Measurements from ENCODE around the gene KNG1. TPM values are rescaled to one million over a fixed set of nuclear protein-coding genes. Genes with fewer than 3 reads are reported as not detected.
A peak's percentile ranks its signal among the peaks of the same experiment; 100 is the strongest.
"Not testable (repeated sequence)": the region's sequence is repeated elsewhere in the genome, so short reads cannot be mapped to it uniquely, and the experiment has no call there.

KNG1 gene
- total RNA-seq, 1 donor from 2014 or later: not detected

DNA sequence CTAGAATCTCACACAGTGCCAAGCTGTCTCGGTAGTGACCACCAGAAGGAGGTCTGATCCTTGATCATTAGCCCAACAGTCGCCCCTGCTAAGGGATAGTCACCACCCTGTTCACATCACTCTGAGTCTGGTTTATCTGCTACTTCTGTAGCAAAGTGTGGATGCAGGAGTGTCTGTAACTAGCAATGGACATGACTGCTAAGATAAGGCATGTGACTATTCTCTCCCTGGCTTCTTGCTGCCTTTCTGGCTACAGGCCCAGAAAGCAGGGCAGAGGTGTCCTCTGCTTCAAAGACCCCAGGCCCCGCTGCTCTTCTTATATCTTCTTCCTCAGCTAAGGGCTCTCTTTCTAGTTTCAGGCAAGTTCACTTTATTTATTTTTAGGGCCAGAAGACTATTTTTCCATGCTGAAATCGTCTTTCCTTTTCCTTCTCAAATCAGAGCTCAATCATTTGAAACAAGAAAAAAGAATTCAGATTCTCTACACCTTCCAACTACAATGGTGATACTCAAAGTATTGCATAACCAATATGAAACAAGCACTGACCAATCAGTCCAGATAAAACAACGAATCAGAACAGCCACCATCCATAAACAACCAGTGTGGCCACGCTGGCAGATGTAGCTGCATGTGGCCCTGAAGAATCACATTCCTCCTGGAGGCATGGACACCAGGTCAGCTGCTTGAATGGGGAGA lies 8.0 kb upstream of the KNG1 start:
- DNase-seq (ENCODE audit: low read depth in 2 of 2): no peak

- not testable (repeated sequence) for DNase-seq (ENCODE audit: low read depth in 2 of 2)
Measured at GRCh38 chr3:186710694-186711093, 6.5 kb upstream of the KNG1 start.

GRCh38 chr3:186713499-186713898 lies 3.7 kb upstream of the KNG1 start:
- DNase-seq (ENCODE audit: low read depth in 2 of 2): no peak

GRCh38 chr3:186719945-186720739 lies 3.0 kb downstream of the KNG1 start:
- DNase-seq (ENCODE audit: low read depth in 2 of 2): no peak

DNA sequence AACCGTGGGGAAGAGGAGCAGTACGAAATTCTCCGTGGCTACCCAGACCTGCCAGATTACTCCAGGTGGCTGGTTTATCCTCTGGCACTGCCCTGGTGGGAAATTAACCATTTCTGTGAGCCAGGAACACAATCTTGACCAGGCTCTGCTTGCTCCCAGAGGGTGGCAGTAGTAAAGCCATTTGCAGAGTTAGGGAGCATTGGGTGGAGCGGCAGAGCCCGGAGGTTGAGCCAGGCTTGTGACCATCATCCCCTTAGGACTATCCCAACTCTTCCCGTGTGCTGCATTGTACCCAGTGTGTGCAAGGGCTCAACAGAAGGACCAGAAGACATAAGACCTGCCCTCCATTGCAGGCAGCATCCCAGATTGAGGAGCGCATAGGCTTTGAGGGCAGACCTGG lies 5.3 kb downstream of the KNG1 start:
- peak; percentile 10 to 16 for DNase-seq (ENCODE audit: low read depth in 2 of 2)

GRCh38 chr3:186724911-186725310 lies 7.8 kb downstream of the KNG1 start:
- DNase-seq (ENCODE audit: low read depth in 2 of 2): no peak

DNA sequence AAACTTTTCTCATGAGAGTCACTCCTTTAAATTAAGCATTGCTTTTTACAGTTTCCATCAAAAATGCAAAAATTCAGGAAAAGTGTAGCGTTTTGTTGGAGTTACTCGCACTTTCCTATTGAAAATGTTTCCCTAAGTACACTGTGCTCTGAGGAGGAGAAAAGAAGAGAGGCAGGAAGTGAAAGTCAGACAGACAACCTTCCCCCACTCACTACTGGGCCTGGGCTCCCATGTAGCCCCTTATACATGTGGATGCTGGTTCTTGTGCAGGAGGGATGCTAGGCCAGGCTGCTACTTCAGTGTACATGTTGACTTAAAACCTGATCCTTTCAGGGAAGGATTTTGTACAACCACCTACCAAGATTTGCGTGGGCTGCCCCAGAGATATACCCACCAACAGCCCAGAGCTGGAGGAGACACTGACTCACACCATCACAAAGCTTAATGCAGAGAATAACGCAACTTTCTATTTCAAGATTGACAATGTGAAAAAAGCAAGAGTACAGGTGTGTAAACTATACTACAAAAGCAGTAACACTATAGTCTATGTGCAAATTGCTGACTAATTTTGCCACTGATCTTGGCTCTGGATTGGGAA lies 15.1 kb downstream of the KNG1 start:
- DNase-seq (ENCODE audit: low read depth in 2 of 2): no peak

- DNase-seq (ENCODE audit: low read depth in 2 of 2): no peak
Measured at GRCh38 chr3:186742618-186743380, 25.6 kb downstream of the KNG1 start.

DNA sequence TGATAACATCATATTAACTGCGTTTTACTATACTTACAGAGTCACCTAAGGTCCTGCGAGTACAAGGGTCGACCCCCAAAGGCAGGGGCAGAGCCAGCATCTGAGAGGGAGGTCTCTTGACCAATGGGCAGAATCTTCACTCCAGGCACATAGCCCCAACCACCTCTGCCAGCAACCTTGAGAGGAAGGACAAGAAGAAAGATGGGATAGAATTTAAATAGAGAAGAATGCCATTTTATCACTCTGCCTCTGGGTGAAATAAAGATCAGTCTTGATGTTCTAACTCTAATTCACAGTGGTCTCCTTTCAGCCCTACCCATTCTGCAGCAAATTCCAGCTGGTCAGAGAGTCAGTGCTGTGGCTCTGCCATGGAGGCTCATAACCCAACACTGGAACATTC lies 26.5 kb downstream of the KNG1 start:
- DNase-seq (ENCODE audit: low read depth in 2 of 2): no peak

DNA sequence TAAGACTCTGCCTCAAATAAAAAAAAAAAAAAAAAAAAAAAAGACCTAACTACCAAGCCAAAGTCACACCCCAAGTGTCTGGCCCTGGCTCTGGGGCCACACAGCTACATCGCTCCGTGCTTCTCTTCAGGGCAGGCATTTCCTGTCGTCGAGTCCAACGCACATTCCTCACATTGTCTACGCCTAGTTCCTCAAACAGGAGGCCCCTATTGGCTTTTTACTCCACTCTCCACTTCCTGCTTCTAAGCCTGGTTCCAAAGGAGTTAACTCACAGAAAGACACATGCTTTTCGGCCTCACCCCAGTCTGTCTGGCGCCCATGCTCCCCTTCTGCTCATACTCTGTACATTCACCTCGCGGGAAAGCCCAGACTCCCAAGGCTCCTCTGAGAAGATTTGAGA lies 28.8 kb downstream of the KNG1 start:
- DNase-seq (ENCODE audit: low read depth in 2 of 2): peak; percentile 61 to 78

GRCh38 chr3:186750316-186750715 lies 33.2 kb downstream of the KNG1 start:
- DNase-seq (ENCODE audit: low read depth in 2 of 2): no peak

- no peak for DNase-seq (ENCODE audit: low read depth in 2 of 2)
Measured at GRCh38 chr3:186751480-186751879, 34.3 kb downstream of the KNG1 start.

GRCh38 chr3:186754006-186754405 lies 36.8 kb downstream of the KNG1 start:
- DNase-seq (ENCODE audit: low read depth in 2 of 2): no peak

DNA sequence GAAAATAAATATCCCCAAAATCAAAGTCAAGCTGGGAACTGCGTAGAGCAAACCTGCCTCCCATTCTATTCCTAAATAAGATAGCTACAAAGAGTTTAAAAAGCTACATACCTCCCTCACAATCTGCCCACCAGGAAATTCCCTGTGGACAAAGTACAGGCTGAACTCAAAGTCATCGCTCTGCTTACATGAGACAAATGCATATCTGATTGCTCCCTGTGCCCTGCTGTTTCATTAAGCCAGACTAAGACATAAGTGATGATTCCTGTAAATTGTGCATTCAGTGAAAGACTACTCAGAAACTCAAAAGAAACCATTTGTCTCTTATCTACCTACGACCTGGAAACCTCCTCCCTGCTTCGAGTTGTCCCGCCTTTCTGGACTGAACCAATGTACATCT lies 37.7 kb downstream of the KNG1 start:
- no peak for DNase-seq (ENCODE audit: low read depth in 2 of 2)

DNA sequence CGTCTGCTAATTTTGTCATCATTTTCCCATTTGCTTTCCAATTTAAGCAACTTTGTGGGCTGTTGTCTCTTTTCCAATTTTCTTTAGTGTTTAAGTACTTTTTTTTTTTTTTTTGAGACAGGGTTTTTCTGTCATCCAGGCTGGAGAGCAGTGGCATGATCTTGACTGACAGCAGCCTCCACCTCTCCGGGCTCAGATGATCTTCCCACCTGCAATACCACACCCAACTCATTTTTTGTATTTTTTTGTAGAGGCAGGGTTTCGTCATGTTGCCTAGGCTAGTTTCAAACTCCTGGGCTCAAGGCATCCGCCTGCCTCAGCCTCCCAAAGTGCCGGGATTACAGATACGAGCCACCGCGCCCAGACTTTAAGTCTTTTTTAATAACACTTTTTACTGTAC lies 40.1 kb downstream of the KNG1 start:
- DNase-seq (ENCODE audit: low read depth in 2 of 2): no peak

- no peak for DNase-seq (ENCODE audit: low read depth in 2 of 2)
Measured at GRCh38 chr3:186757686-186758220, 40.6 kb downstream of the KNG1 start.

GRCh38 chr3:186759231-186759930 lies 42.2 kb downstream of the KNG1 start:
- no peak for DNase-seq (ENCODE audit: low read depth in 2 of 2)

GRCh38 chr3:186760141-186760833 lies 43.1 kb downstream of the KNG1 start:
- peak in 1 of 2 donors; percentile 27 for DNase-seq (ENCODE audit: low read depth in 2 of 2)

DNA sequence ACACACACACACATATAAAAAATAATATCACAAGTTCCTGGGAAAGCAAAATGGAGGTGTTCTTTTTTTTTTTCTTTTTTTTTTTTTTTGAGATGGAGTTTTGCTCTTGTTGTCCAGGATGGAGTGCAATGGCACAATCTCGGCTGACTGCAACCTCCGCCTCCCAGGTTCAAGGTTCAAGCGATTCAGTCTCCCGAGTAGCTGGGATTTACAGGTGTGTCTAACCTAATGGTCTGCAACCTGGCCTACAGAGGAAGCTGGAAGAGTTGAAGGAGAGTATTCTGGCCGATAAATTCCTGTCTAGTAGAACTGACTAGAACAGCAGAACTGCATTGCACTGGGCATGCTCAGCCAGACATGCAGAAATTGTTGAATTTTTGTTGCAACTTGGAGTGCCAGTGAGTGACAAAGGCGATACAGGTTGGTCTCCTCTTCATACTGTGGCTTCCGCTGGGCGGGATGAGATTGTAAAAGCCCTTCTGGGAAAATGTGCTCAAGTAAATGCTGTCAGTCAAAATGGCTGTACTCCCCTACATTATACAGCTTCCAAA lies 43.8 kb downstream of the KNG1 start:
- DNase-seq (ENCODE audit: low read depth in 2 of 2): no peak

DNA sequence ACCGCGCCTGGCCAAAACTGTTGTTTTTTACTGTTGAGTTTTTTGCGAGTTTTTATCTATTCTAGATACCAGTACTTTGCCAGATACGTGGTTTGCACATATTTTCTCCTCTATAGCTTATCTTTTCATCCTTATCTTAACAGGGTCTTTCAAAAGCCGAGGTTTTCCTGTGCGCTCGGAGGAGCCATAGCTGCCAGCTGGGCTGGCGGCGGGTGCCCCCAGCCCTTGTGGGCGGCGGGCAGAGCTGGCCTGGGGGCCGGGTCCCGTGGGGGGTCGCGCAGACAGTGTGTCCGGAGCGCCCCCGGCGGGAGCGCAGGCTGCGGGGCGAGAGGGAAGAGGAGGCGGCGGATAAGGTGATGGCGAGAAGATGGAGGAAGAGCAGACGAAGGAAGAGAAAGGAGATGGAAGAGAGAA lies 55.1 kb downstream of the KNG1 start:
- DNase-seq (ENCODE audit: low read depth in 2 of 2): no peak
